Right lobe of liver (tissue), 4 donors: ENCODE measurements around the gene RIC1.

Experiments
- CTCF ChIP-seq, 4 donors: fragments of 200-600 bp in 3 of 4; fragments of 450-650 bp in 1 of 4; IDR thresholded peaks; one replicate each; pipeline versions ENCODE4 v1.5.1 to v1.8.0; 2016 to 2022; ENCODE audit warnings: antibody characterized with exemption in 4 of 4, mild to moderate bottlenecking in 2 of 4
- POLR2A ChIP-seq: fragments of 450-650 bp; IDR thresholded peaks from one replicate; pipeline ENCODE4 v1.6.1; 2017; ENCODE audit warnings: antibody characterized with exemption, mild to moderate bottlenecking
- donor health status: DM: no; HTN: no; CAD: no.
- donor health status: DM: no; HTN: no; CAD: no.
- donor health status: DM: no; HTN: yes; CAD: no.

GRCh38 chr9:5650356-5651105, 21.6 kb downstream of the RIC1 start:
- TF ChIP-seq CTCF (IDR thresholded peaks at IDR 0.05) (no peak), POLR2A (no peak)
